Thyroid gland (tissue), 4 donors: ENCODE measurements around the gene FOXE3. TPM values are rescaled to one million over a fixed set of nuclear protein-coding genes. Genes with fewer than 3 reads are reported as not detected.

Experiments used
- DNase-seq, 2 donors: peaks; one replicate each; pipeline ENCODE4 v3.0.0-alpha.2; 2019
- H3K27ac ChIP-seq, 3 donors: fragments of 200-600 bp; sonication (generic); 1 replicate in 2 of 3; 2 replicates in 1 of 3; pipeline ENCODE4 v1.5.1; 2016 to 2019; ENCODE audit warnings: mild to moderate bottlenecking in 1 of 3, moderate library complexity in 1 of 3
- H3K27me3 ChIP-seq: fragments of 200-600 bp; sonication (generic); one replicate; pipeline ENCODE4 v1.5.1; 2019
- H3K36me3 ChIP-seq, 2 donors: fragments of 200-600 bp; sonication (generic); one replicate each; pipeline ENCODE4 v1.5.1; 2016 to 2019
- H3K4me1 ChIP-seq, 2 donors: fragments of 200-600 bp; sonication (generic); one replicate each; pipeline ENCODE4 v1.5.1; 2017 to 2019
- H3K4me3 ChIP-seq, 3 donors: fragments of 200-600 bp; sonication (generic); replicated peaks in 1 of 3; 1 replicate in 2 of 3; 2 replicates in 1 of 3; pipeline ENCODE4 v1.5.1; 2016; ENCODE audit warnings: mild to moderate bottlenecking in 1 of 3
- H3K9me3 ChIP-seq: fragments of 200-600 bp; sonication (generic); one replicate; pipeline ENCODE4 v1.5.1; 2017
- POLR2A ChIP-seq, 2 donors: fragments of 450-650 bp; IDR thresholded peaks; one replicate each; pipeline ENCODE4 v1.6.1; 2017; ENCODE audit warnings: antibody characterized with exemption in 2 of 2, mild to moderate bottlenecking in 2 of 2, moderate library complexity in 1 of 2
- WGBS, 2 donors: methylation state at CpG; one replicate each; pipeline ENCODE4 v1.1.5; 2017; 5-methylcytosine and 5-hydroxymethylcytosine counted together
- intact Hi-C: fragments of 100-400 bp; cut with DNase I; formaldehyde crosslinking; loops from one replicate; pipeline ENCODE4 v1.15.1; 2023
- total RNA-seq, 4 donors: library from RNA; depleted of rRNA; stranded (reverse); fragments of >200 nt; gene quantifications; one replicate each; pipeline ENCODE4 v1.2.3, GENCODE V29; 2016
- TF ChIP-seq, protein P1 (sequence below), 6 experiments: fragments of 200-600 bp in 3 of 6; fragments of 450-650 bp in 3 of 6; sonication (generic) in 3 of 6; IDR thresholded peaks; one replicate each; pipeline ENCODE4 v1.5.1; 2016 to 2019; ENCODE audit warnings: antibody characterized with exemption in 6 of 6, mild to moderate bottlenecking in 2 of 6, inconsistent platforms in 1 of 6, moderate library complexity in 1 of 6

FOXE3 gene
- total RNA-seq, 4 donors from 2014 or later: not detected

DNA sequence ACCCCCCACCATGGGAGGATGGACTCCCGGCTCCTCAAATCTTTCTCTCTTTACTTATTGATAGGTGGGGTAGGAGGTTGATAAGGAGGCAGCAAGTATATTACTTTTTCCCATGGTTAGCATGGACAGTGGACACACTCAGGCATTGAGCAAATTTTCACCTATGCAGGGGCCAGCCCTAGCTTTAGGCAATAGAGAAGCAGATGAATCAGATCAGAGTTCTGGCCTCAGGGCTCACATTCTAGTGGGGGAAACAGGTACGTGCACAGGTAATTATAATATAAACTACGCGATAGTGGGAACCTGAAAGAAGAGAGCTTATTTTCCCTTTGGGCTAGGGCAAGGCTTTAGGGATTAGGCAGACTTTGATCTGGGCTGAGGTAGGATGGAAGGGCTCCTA, 13.5 kb upstream of the FOXE3 start:
- no peaks in the 10 kb centered on the region for H3K9me3 ChIP-seq
- no peaks in the 10 kb centered on the region for H3K4me1 ChIP-seq
- H3K27ac ChIP-seq: no peak overlapping the region
- no peaks in the 10 kb centered on the region for H3K27me3 ChIP-seq
- no peak for TF ChIP-seq POLR2A (IDR thresholded peaks at IDR 0.05)
- TF ChIP-seq, protein P1, sequence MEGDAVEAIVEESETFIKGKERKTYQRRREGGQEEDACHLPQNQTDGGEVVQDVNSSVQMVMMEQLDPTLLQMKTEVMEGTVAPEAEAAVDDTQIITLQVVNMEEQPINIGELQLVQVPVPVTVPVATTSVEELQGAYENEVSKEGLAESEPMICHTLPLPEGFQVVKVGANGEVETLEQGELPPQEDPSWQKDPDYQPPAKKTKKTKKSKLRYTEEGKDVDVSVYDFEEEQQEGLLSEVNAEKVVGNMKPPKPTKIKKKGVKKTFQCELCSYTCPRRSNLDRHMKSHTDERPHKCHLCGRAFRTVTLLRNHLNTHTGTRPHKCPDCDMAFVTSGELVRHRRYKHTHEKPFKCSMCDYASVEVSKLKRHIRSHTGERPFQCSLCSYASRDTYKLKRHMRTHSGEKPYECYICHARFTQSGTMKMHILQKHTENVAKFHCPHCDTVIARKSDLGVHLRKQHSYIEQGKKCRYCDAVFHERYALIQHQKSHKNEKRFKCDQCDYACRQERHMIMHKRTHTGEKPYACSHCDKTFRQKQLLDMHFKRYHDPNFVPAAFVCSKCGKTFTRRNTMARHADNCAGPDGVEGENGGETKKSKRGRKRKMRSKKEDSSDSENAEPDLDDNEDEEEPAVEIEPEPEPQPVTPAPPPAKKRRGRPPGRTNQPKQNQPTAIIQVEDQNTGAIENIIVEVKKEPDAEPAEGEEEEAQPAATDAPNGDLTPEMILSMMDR (IDR thresholded peaks at IDR 0.05): no peak
- no peak overlapping the region for H3K4me3 ChIP-seq
- 90 to 92% methylated on average over 4 of the region's 4 CpGs for WGBS, 2 donors
- H3K36me3 ChIP-seq: no peaks in the 10 kb centered on the region
- intact Hi-C loops: no loop called here
- no peak for DNase-seq

DNA sequence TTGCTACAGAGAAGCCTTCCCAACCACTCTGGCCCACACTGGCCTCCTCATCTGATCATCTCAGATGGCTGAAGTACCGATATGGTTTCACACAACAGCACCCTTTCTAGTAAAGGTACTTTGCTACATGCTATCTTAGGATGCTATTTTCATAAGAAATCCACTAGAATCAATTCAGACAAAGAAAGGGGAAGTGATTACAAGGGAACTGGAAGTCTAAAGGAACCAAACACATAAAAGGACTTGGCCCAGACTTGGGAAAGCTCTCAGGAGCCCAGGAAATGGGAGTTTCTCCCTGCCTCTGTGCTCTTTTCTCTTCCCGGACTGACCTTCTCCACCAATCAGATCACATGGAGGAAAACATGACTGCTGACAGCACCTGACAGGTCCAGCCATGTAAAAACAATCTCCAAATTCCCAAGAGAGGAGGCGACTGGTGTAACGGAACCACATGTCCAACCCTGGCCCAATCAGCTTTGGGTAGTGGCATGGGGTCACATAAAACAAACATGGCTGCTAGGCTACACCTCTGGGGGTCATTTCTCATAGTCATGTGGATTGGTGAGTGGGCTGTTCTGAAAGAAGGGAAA, 12.7 kb upstream of the FOXE3 start:
- H3K9me3 ChIP-seq: no peaks in the 10 kb centered on the region
- WGBS, 2 donors: 65 to 77% methylated on average over 4 of the region's 4 CpGs
- intact Hi-C loops: no loop called here
- no peak for DNase-seq
- no peaks in the 10 kb centered on the region for H3K27me3 ChIP-seq
- H3K36me3 ChIP-seq: no peaks in the 10 kb centered on the region
- no peaks in the 10 kb centered on the region for H3K4me1 ChIP-seq
- no peak overlapping the region for H3K4me3 ChIP-seq
- H3K27ac ChIP-seq: no peak overlapping the region
- TF ChIP-seq, protein P1 (IDR thresholded peaks at IDR 0.05): no peak
- no peak for TF ChIP-seq POLR2A (IDR thresholded peaks at IDR 0.05)

DNA sequence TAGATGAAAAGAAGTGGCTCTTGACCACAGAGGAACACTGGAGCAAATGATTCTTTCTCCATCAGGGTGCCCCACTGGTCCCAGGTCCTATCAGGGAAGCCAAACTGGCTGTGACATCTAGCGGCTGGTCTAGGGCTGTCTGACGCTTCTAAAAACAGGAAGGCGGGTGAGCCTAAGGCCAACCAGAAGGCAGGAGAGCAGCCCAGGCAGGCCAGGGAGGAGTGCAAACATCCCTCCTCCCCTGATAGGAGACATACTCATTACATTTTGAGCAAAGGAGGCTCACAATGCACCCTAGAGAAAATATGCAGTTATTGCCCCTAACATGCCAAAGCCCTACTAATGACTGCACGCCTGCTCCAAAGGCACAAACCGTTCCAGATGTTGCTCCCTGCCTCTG, 10.4 kb upstream of the FOXE3 start:
- Histone ChIP-seq H3K4me1 (no peaks in the 10 kb centered on the region), H3K27ac (no peak overlapping the region), H3K36me3 (no peaks in the 10 kb centered on the region), H3K9me3 (no peaks in the 10 kb centered on the region), H3K4me3 (no peak overlapping the region), H3K27me3 (no peaks in the 10 kb centered on the region)
- no peak for TF ChIP-seq POLR2A (IDR thresholded peaks at IDR 0.05)
- DNase-seq: no peak
- intact Hi-C loops: no loop called here
- WGBS, 2 donors: 66 to 81% methylated on average over 5 of the region's 5 CpGs

DNA sequence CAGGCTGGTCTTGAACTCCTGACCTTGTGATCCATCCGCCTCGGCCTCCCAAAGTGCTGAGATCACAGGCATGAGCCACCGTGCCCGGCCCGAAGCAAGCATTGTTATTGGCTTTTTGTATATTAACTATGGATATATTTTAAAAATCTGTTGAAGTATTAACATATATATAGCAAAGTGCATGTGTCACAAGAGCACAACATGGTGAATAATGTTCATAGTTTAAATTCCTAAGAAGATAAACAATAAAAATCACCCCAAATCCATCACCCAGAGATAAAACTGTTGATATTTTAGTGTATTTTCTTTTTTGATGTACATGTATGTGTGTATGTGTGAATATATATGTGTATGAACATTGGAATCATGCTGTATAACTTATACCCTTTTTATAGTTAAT, 9.1 kb upstream of the FOXE3 start:
- intact Hi-C loops: no loop called here
- WGBS, 2 donors: 97 to 98% methylated on average over 5 of the region's 5 CpGs

DNA sequence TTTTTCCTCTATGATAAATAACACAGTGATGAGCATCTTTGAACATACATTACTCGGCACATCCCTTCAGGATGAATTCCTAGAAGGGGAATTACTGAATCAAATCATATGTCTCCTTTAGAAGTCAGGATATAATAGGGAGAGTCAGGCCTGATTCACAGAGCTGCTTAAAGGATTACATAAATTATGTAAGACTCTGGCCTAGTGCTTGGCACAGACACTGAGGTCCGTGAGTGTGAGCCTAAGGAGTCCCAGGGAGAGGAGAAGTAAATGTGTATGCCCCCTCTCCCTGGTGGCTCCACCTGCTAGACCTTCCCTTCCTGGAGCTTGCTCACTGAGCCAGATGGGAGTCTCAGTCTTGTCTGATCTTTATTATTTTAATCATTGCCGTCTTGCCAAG, 8.6 kb upstream of the FOXE3 start:
- WGBS, 2 donors: 82 to 87% methylated on average over 3 of the region's 3 CpGs
- intact Hi-C loops: no loop called here
- Histone ChIP-seq H3K4me1 (no peaks in the 10 kb centered on the region), H3K27ac (no peak overlapping the region), H3K4me3 (no peak overlapping the region), H3K27me3 (no peaks in the 10 kb centered on the region), H3K9me3 (no peaks in the 10 kb centered on the region), H3K36me3 (no peaks in the 10 kb centered on the region)
- DNase-seq: no peak
- TF ChIP-seq POLR2A (IDR thresholded peaks at IDR 0.05): no peak
- TF ChIP-seq, protein P1 (IDR thresholded peaks at IDR 0.05): no peak

More for the DNA sequence above, 9.1 kb upstream of the FOXE3 start:
- DNase-seq: no peak
- no peaks in the 10 kb centered on the region for H3K27me3 ChIP-seq
- no peak overlapping the region for H3K27ac ChIP-seq
- no peaks in the 10 kb centered on the region for H3K4me1 ChIP-seq
- H3K36me3 ChIP-seq: no peaks in the 10 kb centered on the region
- TF ChIP-seq, protein P1 (IDR thresholded peaks at IDR 0.05): no peak
- TF ChIP-seq POLR2A (IDR thresholded peaks at IDR 0.05): no peak
- no peaks in the 10 kb centered on the region for H3K9me3 ChIP-seq
- no peak overlapping the region for H3K4me3 ChIP-seq
